Superior temporal gyrus (tissue), 1 donor: Measurements from ENCODE around the gene HOXC5.
"Not testable (repeated sequence)": the region's sequence is repeated elsewhere in the genome, so short reads cannot be mapped to it uniquely, and the experiment has no call there.

Source experiments
- DNase-seq: peaks from one replicate; pipeline ENCODE4 v3.0.0-alpha.2; 2016; ENCODE audit errors: extremely low spot score

The HOXC5 gene

DNA sequence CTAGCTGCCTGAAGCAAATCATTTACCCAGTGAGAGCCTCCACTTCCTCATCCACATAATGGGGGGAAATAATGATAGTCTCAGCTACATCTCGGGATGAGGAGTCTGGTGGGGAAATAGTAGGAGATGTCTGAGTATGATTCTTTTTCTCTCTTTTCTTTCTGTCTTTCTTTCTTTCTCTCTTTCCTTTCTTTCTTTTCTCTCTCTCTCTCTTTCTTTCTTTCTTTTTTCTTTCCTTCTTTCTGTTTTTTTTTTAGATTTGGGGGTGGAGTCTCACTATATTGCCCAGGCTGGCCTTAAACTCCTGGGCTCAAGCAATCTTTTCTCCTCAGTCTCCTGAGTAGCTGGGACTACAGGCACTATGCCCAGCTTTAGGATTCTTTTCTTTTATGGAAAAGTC, 33.6 kb downstream of the HOXC5 start:
- DNase-seq: no peak

DNA sequence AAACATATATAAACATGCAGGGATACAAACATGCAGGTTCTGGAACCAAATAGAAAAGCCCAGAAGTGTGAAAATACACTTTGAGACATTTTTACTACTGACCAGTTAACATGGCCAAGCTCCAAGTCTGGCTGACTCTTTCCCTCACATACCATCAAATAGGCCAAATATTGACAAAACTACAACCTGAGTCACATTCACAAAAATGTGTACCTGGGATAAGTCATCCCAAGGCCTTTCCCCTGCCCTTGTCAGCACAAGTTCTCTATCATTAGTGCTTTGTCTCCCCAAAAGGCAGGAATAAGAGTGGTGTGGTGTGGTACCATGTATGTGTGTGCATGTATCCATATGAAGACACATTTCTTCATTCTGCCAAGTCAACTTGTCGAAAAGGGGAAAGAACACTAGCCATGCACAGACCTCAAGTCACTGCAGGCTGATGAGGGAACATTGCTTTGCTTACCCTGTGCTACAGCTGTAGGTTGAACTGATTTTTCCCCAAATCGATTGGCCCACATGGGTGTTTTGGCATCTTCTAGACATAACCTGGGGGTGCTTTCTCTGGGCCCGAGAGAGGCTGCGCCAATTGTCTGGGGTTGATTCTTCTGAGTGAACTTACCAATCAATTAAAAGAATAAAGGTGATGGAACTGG, 35.7 kb downstream of the HOXC5 start:
- no peak for DNase-seq

DNA sequence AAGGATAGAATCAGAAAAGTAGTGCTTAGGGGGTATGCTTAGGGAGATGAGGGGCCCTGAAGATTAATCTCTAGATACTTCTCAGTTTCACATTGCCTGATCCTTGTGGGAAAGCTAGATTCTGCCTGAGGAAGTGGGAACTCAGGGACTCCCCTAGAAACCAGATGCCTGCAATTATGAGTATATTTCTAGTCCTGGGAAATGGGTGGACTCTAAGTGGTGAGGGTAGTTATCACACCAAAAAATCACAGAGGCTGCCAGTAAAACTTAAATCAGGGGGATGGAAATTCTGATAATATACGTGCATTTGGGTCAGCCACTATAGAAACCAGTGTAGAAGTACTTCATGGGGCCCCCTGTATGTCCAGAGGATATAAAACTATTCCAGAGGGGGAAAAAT, 39.1 kb downstream of the HOXC5 start:
- DNase-seq: no peak

DNA sequence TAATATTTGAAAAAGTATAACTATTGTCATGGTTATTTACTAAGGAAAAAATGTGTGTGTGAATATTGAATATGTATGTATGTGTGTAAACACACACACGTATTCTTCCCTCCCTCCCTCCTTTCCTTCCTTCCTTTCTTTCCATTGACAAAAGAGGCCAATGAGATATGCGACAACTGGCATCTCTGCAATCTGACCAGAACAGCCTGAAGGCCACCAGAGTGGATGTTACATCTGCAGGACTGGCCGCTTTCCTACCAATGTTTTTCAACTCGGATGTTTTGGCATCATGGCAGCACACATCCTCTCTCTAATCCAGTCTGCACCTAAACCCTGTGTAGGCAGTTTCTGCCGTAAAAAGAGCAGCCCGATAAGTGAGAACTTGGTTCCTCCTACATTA, 41.5 kb downstream of the HOXC5 start:
- no peak for DNase-seq

DNA sequence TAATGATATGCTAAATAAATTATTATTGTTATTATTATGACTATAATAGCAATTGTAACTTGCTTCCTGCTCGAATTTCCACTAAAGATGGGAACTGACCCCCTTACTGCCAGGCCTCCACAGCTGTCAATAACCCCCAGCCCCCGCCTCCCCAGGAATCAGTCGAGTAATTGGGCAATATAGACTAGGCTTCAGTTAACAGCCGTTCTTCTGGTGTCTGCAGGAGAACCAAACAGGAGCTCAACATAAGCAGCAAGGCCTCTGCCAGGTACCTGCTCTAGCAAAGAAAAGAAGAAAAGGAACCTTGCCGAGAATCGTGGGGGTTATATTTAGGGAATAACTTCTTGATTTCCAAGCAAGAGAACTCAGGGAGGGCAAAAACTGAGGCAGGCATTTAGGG, 42.6 kb downstream of the HOXC5 start:
- no peak for DNase-seq

DNA sequence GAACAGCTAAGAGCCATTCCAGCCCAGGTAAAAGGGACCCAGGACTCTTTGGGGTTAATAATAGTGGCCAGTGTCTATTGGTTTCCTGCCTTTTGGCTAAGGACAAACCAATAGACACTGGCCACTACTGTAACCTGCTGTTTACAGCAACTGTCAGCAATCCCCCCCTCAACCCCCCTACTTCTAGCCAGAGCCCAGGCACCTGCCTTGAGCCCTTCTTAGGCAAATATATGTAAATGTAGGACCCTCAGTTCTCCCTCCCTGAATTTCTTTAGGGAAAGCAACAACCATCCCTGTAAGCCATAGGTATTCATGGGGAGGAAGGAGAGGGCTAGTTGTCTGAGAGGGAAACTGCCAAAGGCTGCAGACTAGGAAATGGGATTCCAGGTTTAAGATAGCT, 43.1 kb downstream of the HOXC5 start:
- DNase-seq: no peak

DNA sequence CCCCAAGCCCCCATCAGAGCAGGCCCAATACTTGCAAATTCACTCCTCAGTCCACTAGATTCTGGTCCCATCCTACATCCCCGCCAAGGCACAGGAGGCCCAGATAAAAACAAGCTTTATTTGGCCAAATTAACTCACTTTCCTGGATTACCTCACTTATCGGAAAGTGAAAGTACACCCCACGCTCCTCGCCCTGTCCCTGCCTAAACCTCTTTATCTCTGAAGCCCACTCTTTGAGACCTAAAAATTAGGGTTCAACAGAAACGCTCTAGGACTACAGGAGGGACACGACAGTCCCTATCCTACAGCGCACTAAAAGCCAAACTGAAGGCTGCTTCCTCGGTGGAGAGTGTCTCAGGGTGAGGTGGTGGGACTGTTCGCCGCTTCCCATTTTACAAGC, 45.0 kb downstream of the HOXC5 start:
- not testable (repeated sequence) for DNase-seq

DNA sequence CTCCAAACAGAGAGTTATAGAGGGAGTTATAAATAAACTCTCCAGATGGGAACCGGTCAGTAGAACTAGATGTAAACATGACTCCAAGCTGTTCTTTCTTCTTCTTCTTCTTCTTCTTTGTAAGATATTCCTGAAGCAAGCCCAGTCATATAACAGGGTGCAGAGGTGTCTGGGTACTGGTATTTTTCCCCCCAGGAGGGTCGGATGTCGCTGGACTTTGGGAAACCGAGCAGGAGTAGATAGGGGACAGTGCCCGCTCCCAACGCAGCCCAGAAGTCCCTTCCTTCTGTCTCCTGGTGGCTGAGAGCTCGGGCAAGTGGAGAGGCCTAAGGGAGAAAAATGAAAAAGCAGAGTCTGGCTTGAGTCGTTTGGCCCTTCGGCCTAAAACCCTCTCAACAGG, 46.3 kb downstream of the HOXC5 start:
- DNase-seq: not testable (repeated sequence)

DNA sequence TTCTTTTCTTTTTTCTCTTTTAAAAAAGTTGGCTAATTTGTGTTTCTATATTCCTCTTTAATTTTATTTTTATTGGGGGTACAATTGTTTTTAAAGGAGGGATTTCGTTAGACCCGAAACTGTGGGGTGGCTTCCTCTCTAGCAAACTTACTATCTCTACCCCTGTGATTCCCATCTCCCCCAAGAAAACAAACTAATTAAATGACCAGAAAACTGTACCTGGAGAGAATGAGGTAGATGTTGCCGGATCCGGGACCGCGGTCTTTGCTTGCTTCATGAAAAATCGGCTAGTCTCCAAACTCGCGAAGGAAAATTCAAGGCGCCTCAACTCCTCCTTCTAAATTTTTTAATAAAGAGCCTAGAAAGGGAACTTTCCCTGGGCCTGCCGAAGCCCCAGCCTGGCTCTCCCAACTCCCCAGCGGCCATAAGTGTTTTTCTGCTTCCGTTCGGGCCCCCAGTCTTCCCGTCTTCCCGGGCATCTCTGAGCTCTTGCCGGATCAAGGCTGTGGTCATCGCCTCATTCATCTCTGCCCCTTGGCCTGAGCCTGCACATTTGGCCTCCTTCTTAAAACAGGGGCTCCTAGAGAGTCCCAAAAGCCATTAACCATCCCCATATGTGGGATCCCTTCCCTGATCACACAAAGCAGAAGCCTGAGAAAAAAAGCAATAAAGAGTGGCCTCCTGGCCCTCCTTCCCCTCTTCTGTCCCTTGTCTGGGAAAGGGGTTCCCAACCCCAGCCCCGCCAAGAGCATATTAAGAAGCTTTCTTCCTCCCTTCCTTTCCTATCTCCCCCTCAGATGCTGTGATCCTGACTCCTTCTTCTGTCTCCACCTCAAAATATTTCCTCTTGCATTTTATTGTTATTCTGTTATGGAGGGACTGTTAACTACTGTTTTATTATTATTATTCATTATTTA, 47.4 kb downstream of the HOXC5 start:
- DNase-seq: not testable (repeated sequence)

DNA sequence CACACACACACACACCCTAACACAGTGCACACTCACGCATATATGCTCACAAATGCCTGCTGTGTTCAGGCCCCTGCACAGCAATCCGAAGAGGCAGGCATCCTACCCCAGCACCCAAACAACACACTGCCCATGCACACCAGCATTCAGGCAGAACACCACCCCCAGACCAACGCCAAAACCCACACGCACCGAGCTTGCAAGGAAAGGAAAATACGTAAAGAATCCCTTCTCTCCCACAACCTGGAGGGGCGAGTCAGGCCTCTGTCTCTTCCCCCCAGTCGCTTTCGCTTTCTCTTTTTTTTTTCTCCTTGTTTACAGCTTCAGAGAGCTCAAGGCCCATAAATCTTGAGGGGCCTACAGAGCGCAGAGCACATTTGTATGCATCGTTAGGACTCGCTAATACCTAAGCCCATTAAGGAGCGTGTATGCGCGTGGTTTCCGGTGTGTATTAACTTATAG, 48.2 kb downstream of the HOXC5 start:
- not testable (repeated sequence) for DNase-seq

DNA sequence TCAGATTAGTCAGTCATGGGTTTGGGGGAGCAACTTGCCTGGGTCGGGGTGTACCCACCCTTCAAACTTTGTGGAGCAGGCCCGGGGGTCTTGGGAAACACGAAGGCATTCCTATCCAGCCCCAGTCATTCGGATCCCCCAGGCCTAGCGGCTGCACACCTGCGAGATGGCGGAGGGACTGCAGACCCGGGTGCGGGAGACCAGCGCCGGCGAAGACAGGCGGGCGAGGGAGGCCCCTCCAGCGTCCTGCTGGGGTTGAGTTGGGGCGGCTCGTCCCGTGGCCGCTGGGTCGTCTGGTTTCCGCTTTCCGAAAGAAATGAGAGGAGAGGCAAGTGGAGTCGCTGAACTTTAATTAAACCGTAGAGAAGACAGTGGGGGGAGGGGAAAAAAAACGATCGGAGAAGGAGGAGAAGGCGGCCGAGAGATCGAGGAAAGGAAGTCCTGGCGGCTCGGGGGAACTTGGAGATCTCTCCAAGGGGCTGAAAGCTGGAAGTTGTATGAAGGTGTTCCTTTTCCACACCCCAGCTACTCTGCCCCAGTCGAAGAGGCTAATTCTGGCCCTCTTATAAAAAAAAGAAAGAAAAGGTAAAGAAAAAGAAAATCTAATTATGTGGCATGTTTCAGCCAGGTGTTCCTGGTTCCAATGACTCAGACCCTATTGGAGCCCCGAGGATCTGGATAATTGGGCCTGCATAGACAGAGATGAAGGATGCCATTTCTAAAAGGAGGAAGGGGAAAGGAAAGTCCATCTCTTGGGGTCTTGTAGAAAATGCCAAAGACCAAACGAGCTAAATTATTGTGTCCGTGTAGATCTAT, 48.9 kb downstream of the HOXC5 start:
- not testable (repeated sequence) for DNase-seq

DNA sequence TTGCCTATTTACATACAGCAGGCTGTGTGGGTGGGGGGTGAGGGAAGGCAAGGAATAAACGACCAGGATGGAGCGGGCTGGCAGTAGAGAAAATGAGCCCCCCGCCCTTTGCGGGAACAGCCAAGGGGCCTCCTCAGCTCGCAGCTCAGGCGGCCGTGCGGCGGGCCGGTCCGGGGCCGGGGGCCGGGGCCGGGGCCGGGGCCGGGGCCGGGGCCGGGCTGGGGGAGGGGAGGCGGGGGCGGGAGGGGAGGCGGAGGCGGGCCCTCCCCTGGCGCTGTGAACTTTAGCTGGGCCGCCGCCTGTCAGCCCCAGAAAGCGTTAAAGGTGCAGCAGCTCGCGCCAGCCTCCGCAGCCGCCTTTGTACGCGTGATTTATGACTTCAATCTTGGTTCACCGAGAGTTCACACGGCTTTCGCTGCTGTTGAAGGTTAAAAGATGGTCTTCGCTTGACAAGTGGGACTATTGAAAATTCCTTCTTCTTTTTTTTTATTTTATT, 49.6 kb downstream of the HOXC5 start:
- no peak for DNase-seq
